ENCODE results near the gene UNC13B. TPM values are rescaled to one million over a fixed set of nuclear protein-coding genes. Genes with fewer than 3 reads are reported as not detected.

The UNC13B gene
- total RNA-seq, 1 experiment from 2014 or later = 17.6 TPM

DNA sequence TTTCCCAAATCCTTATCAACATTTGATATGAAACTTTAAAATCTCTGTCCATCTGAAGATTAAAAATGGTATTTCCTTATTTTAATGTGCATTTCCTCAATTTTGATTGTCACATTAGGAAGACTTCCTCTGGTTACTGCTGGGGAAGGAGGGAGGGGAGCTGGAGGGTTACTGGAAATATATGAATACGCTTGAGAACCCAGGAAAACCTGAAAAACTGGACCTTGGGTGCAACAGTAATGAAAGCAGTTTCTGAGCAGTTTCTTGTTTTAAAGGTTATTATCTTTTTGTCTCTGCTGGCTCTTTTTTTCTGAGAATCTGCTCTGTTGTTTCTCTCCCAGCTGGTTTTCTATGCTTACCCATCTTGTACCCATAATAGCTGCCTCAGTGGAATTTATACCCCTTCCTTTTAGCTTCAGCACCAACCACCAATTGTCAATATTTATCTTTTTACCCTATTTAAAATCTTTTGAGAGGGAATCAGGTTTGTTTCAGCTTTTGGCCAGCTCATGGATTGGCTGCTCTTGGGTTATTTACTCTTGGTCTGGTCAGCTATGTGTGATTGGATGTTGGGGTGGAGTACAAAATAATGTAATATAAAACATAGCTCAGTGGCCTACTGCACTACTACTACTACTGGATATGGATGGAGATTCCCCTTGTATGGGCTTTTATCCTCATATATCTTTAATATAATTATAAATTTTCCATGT lies 67.4 kb downstream of the UNC13B start:
- Histone ChIP-seq H3K9me2 (ENCODE audit: insufficient read depth) (no peaks in the 10 kb centered on the region), H3K36me3 (ENCODE audit: control insufficient read depth in 1 of 2, insufficient read depth in 2 of 2, low read length in 2 of 2) (no peaks in the 10 kb centered on the region), H3K79me2 (ENCODE audit: insufficient read depth, low read length) (no peaks in the 10 kb centered on the region), H3K9ac (ENCODE audit: low read length) (no peak overlapping the region), H3K27me3 (ENCODE audit: insufficient read depth, low read length) (no peaks in the 10 kb centered on the region), H3K4me2 (ENCODE audit: low read length) (no peak overlapping the region), H3K9me3 (ENCODE audit: control insufficient read depth in 1 of 2, insufficient read depth in 1 of 2, low read depth in 1 of 2, low read length in 2 of 2) (no peaks in the 10 kb centered on the region), H3K4me1 (ENCODE audit: control insufficient read depth in 1 of 2, insufficient read depth in 2 of 2, low read length in 2 of 2) (no peaks in the 10 kb centered on the region), H3K27ac (ENCODE audit: low read depth, low read length) (no peak overlapping the region), H4K20me1 (ENCODE audit: insufficient read depth) (no peaks in the 10 kb centered on the region), H2AFZ (ENCODE audit: low read depth, low read length, poor library complexity, severe bottlenecking) (no peak overlapping the region), H3K4me3 (replicated peaks in 1 of 2; ENCODE audit: low read depth in 1 of 2, low read length in 2 of 2) (no peak overlapping the region)
- intact Hi-C loops (cut with micrococcal nuclease) = no loop called here
- ATAC-seq (no peak), DNase-seq (ENCODE audit: low read depth, low spot score) (no peak)
- no TSS peak for BruUV-seq (replicated peaks)
- ChIA-PET POLR2A (no interaction called here), CTCF (no interaction called here), RAD21 (ENCODE audit: low non-redundant PET in 1 of 2, low total read pairs in 2 of 2, uncharacterized antibody in 2 of 2, unreplicated experiment in 2 of 2) (no interaction called here)
- TF ChIP-seq RAD21 (IDR thresholded peaks at IDR 0.05; ENCODE audit: low read depth) = no peak
- no peak for TF ChIP-seq YY1 (IDR thresholded peaks at IDR 0.05; ENCODE audit: extremely low read depth, insufficient replicate concordance, low read depth, low read length)
- TF ChIP-seq, protein P1, sequence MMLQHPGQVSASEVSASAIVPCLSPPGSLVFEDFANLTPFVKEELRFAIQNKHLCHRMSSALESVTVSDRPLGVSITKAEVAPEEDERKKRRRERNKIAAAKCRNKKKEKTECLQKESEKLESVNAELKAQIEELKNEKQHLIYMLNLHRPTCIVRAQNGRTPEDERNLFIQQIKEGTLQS (IDR thresholded peaks at IDR 0.05) = no peak
- TF ChIP-seq EZH2 (IDR thresholded peaks at IDR 0.05) = no peak
- TF ChIP-seq EZH2phosphoT487 (IDR thresholded peaks at IDR 0.05; ENCODE audit: borderline replicate concordance) = no peak
- no peak for TF ChIP-seq JUND (IDR thresholded peaks at IDR 0.05)
- TF ChIP-seq, protein P2, sequence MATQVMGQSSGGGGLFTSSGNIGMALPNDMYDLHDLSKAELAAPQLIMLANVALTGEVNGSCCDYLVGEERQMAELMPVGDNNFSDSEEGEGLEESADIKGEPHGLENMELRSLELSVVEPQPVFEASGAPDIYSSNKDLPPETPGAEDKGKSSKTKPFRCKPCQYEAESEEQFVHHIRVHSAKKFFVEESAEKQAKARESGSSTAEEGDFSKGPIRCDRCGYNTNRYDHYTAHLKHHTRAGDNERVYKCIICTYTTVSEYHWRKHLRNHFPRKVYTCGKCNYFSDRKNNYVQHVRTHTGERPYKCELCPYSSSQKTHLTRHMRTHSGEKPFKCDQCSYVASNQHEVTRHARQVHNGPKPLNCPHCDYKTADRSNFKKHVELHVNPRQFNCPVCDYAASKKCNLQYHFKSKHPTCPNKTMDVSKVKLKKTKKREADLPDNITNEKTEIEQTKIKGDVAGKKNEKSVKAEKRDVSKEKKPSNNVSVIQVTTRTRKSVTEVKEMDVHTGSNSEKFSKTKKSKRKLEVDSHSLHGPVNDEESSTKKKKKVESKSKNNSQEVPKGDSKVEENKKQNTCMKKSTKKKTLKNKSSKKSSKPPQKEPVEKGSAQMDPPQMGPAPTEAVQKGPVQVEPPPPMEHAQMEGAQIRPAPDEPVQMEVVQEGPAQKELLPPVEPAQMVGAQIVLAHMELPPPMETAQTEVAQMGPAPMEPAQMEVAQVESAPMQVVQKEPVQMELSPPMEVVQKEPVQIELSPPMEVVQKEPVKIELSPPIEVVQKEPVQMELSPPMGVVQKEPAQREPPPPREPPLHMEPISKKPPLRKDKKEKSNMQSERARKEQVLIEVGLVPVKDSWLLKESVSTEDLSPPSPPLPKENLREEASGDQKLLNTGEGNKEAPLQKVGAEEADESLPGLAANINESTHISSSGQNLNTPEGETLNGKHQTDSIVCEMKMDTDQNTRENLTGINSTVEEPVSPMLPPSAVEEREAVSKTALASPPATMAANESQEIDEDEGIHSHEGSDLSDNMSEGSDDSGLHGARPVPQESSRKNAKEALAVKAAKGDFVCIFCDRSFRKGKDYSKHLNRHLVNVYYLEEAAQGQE (IDR thresholded peaks at IDR 0.05; ENCODE audit: low read depth) = no peak
- TF ChIP-seq CEBPB (IDR thresholded peaks at IDR 0.05; ENCODE audit: low read depth) = no peak
